ENCODE results near the gene ZNF785.

ZNF785 gene

GRCh38 chr16:30570636-30571444, 14.7 kb downstream of the ZNF785 start:
- Histone ChIP-seq H3K4me2 (ENCODE audit: insufficient read depth, low read length) (peak overlapping the region; percentile 78), H3K27me3 (ENCODE audit: insufficient read depth, low read length, poor library complexity) (no peaks in the 10 kb centered on the region), H3K9me3 (ENCODE audit: insufficient read depth, low read length, severe bottlenecking) (no peaks in the 10 kb centered on the region), H4K20me1 (ENCODE audit: insufficient read depth, low read length) (no peaks in the 10 kb centered on the region), H3K27ac (ENCODE audit: low read length) (peak overlapping the region; percentile 96), H3K9ac (ENCODE audit: low read depth, low read length) (peak overlapping the region; percentile 94), H3K4me3 (ENCODE audit: low read depth in 1 of 2, low read length in 2 of 2) (peak overlapping the region; percentile 52 to 92), H3K79me2 (ENCODE audit: insufficient read depth, low read length) (peaks cover 54% of the 10 kb centered on the region), H2AFZ (ENCODE audit: low read depth, low read length) (peak overlapping the region; percentile 80), H3K4me1 (ENCODE audit: insufficient read depth, low read length) (peaks cover 68% of the 10 kb centered on the region), H3K36me3 (ENCODE audit: insufficient read depth, low read length) (peaks cover 13% of the 10 kb centered on the region; the same call in 1 of the 2 replicates)
- no peak; the same call in 2 of the 3 replicates for ATAC-seq (ENCODE audit: insufficient read depth, low read depth)
- TF ChIP-seq EZH2 (IDR thresholded peaks at IDR 0.05; ENCODE audit: borderline replicate concordance, low read depth, low read length, severe bottlenecking): no peak
- no peak for TF ChIP-seq CTCF (IDR thresholded peaks at IDR 0.05; ENCODE audit: borderline replicate concordance, extremely low read depth, low read length, poor library complexity, severe bottlenecking)
- no peak for DNase-seq

GRCh38 chr16:30569746-30570635, 15.5 kb downstream of the ZNF785 start:
- Histone ChIP-seq H3K27ac (ENCODE audit: low read length) (no peak overlapping the region), H3K4me3 (ENCODE audit: low read depth in 1 of 2, low read length in 2 of 2) (peak overlapping the region in 1 of 2 experiments; percentile 92; a peak in 2 of 4 replicates), H4K20me1 (ENCODE audit: insufficient read depth, low read length) (no peaks in the 10 kb centered on the region), H3K79me2 (ENCODE audit: insufficient read depth, low read length) (peaks cover 46% of the 10 kb centered on the region), H3K4me2 (ENCODE audit: insufficient read depth, low read length) (peak overlapping the region; percentile 78; the same call in 1 of the 2 replicates), H3K4me1 (ENCODE audit: insufficient read depth, low read length) (peaks cover 62% of the 10 kb centered on the region), H2AFZ (ENCODE audit: low read depth, low read length) (no peak overlapping the region), H3K36me3 (ENCODE audit: insufficient read depth, low read length) (peaks cover 12% of the 10 kb centered on the region; the same call in 1 of the 2 replicates), H3K9ac (ENCODE audit: low read depth, low read length) (peak overlapping the region; percentile 94), H3K27me3 (ENCODE audit: insufficient read depth, low read length, poor library complexity) (no peaks in the 10 kb centered on the region), H3K9me3 (ENCODE audit: insufficient read depth, low read length, severe bottlenecking) (no peaks in the 10 kb centered on the region)
- ATAC-seq (ENCODE audit: insufficient read depth, low read depth) (no peak), DNase-seq (no peak)
- TF ChIP-seq EZH2 (IDR thresholded peaks at IDR 0.05; ENCODE audit: borderline replicate concordance, low read depth, low read length, severe bottlenecking): no peak
- TF ChIP-seq CTCF (IDR thresholded peaks at IDR 0.05; ENCODE audit: borderline replicate concordance, extremely low read depth, low read length, poor library complexity, severe bottlenecking): no peak

GRCh38 chr16:30569281-30569680, 16.2 kb downstream of the ZNF785 start:
- no peak overlapping the region for H3K27ac ChIP-seq (ENCODE audit: low read length)

More at GRCh38 chr16:30569281-30569680, 16.2 kb downstream of the ZNF785 start:
- peaks cover 12% of the 10 kb centered on the region; the same call in 1 of the 2 replicates for H3K36me3 ChIP-seq (ENCODE audit: insufficient read depth, low read length)
- H3K9ac ChIP-seq (ENCODE audit: low read depth, low read length): no peak overlapping the region
- no peak for DNase-seq
- no peak overlapping the region for H3K4me2 ChIP-seq (ENCODE audit: insufficient read depth, low read length)
- H3K4me3 ChIP-seq (ENCODE audit: low read depth in 1 of 2, low read length in 2 of 2): no peak overlapping the region
- H3K27me3 ChIP-seq (ENCODE audit: insufficient read depth, low read length, poor library complexity): no peaks in the 10 kb centered on the region
- peaks cover 38% of the 10 kb centered on the region for H3K79me2 ChIP-seq (ENCODE audit: insufficient read depth, low read length)
- H2AFZ ChIP-seq (ENCODE audit: low read depth, low read length): no peak overlapping the region
- no peak for TF ChIP-seq EZH2 (IDR thresholded peaks at IDR 0.05; ENCODE audit: borderline replicate concordance, low read depth, low read length, severe bottlenecking)
- TF ChIP-seq CTCF (IDR thresholded peaks at IDR 0.05; ENCODE audit: borderline replicate concordance, extremely low read depth, low read length, poor library complexity, severe bottlenecking): no peak
- peaks cover 55% of the 10 kb centered on the region for H3K4me1 ChIP-seq (ENCODE audit: insufficient read depth, low read length)
- no peak for ATAC-seq (ENCODE audit: insufficient read depth, low read depth)
- H4K20me1 ChIP-seq (ENCODE audit: insufficient read depth, low read length): no peaks in the 10 kb centered on the region
- H3K9me3 ChIP-seq (ENCODE audit: insufficient read depth, low read length, severe bottlenecking): no peaks in the 10 kb centered on the region
